A673 (cell line): Measurements from ENCODE around the gene CRACR2A. TPM values are rescaled to one million over a fixed set of nuclear protein-coding genes. Genes with fewer than 3 reads are reported as not detected.

Experiments
- BruUV-seq: library from RNA; stranded (reverse); fragments of 400-500 nt; replicated peaks from 2 replicates; lab custom pipeline; 2021; lab: Mats Ljungman, UMichigan
- CTCF ChIA-PET: fragments of 300-600 bp; sonication (Branson Sonifier 250); formaldehyde crosslinking; loops from one replicate; lab custom pipeline; 2022; ENCODE audit warnings: antibody characterized with exemption; lab: Charles Lee
- POLR2A ChIA-PET: fragments of 300-600 bp; sonication (Branson Sonifier 250); formaldehyde crosslinking; loops from one replicate; lab custom pipeline; 2022; ENCODE audit warnings: antibody characterized with exemption; ENCODE audit not compliant: low non-redundant PET; lab: Charles Lee
- DNase-seq: peaks from one replicate; pipeline ENCODE4 v3.0.0-alpha.2; 2015; ENCODE audit warnings: low spot score
- H3K27ac ChIP-seq: fragments of 200-600 bp; sonication (generic); 2 replicates; pipeline ENCODE4 v1.5.1; 2016; ENCODE audit warnings: mixed run types, low read depth, mild to moderate bottlenecking, mixed read lengths, antibody characterized with exemption, low read length; ENCODE audit not compliant: poor library complexity, severe bottlenecking
- H3K27me3 ChIP-seq: fragments of 200-600 bp; sonication (generic); replicated peaks from 2 replicates; pipeline ENCODE4 v1.6.1; 2017; ENCODE audit warnings: mixed run types, low read depth, mild to moderate bottlenecking, mixed read lengths, antibody characterized with exemption, low read length; ENCODE audit not compliant: insufficient read depth, poor library complexity
- H3K36me3 ChIP-seq: fragments of 200-600 bp; sonication (generic); 2 replicates; pipeline ENCODE4 v1.6.1; 2016; ENCODE audit warnings: mixed run types, mild to moderate bottlenecking, mixed read lengths, antibody characterized with exemption, low read length; ENCODE audit not compliant: insufficient read depth, poor library complexity, severe bottlenecking
- H3K4me1 ChIP-seq: fragments of 200-600 bp; sonication (generic); 2 replicates; pipeline ENCODE4 v1.6.1; 2017; ENCODE audit warnings: mixed run types, mild to moderate bottlenecking, mixed read lengths, antibody characterized with exemption, low read length; ENCODE audit not compliant: insufficient read depth, poor library complexity, severe bottlenecking
- H3K4me3 ChIP-seq: fragments of 200-600 bp; sonication (generic); 2 replicates; pipeline ENCODE4 v1.5.1; 2016; ENCODE audit warnings: low read depth, mixed run types, mild to moderate bottlenecking, mixed read lengths, low read length; ENCODE audit not compliant: poor library complexity, severe bottlenecking
- H3K9me3 ChIP-seq: fragments of 200-600 bp; sonication (generic); 2 replicates; pipeline ENCODE4 v1.6.1; 2016; ENCODE audit warnings: mixed run types, low read depth, mild to moderate bottlenecking, mixed read lengths, antibody characterized with exemption, low read length; ENCODE audit not compliant: poor library complexity, severe bottlenecking
- CTCF ChIP-seq: fragments of 300-800, 200-600 bp; sonication (generic); conservative IDR thresholded peaks from 2 replicates; pipeline ENCODE4 v1.5.1; 2017; ENCODE audit warnings: low read depth, mild to moderate bottlenecking, antibody characterized with exemption, low read length, moderate library complexity, mixed read lengths
- EZH2 ChIP-seq: fragments of 200-600 bp; sonication (generic); IDR thresholded peaks from 2 replicates; pipeline ENCODE4 v1.6.1; 2017; ENCODE audit warnings: borderline replicate concordance, low read depth, mild to moderate bottlenecking, mixed read lengths, antibody characterized with exemption, low read length; ENCODE audit not compliant: poor library complexity, severe bottlenecking
- intact Hi-C: fragments of 100-400 bp; cut with micrococcal nuclease; formaldehyde crosslinking; loops from one replicate; pipeline ENCODE4 v1.10.0; 2022; ENCODE audit not compliant: unreplicated experiment
- total RNA-seq: library from RNA; stranded (reverse); gene quantifications from 2 replicates; pipeline ENCODE4 v1.2.3, GENCODE V29; 2021

CRACR2A gene
- total RNA-seq, 1 experiment from 2014 or later, result 0.13 TPM

DNA sequence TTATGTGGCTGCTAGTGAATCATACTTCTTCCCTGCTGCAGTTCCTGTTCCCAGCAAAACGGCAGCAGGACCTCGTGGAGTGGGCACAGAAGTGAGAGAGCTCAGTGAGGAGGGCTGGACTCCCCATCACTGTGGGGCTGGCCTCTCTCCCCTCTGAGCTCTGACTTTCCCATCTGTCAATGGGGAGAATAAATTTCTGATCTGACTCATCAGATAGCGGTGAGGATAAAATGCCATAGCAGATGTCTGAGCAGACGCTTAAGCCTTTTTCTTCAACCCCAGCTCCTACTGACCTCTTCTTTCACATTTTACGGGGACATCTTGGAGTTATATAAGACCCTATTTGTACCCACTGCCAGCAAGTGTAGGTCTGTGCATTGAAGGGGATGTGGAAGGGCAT is 116.6 kb downstream of the CRACR2A start:
- H3K4me1 ChIP-seq, result no peaks in the 10 kb centered on the region
- ChIA-PET CTCF (no interaction called here), POLR2A (no interaction called here)
- H3K36me3 ChIP-seq, result no peaks in the 10 kb centered on the region
- BruUV-seq, result no TSS peak
- peaks cover 9% of the 10 kb centered on the region for H3K27me3 ChIP-seq
- no peaks in the 10 kb centered on the region for H3K9me3 ChIP-seq
- TF ChIP-seq EZH2 (no peak), CTCF (no peak)
- no peak for DNase-seq
- H3K27ac ChIP-seq, result no peak overlapping the region
- intact Hi-C loops, result no loop called here
- no peak overlapping the region for H3K4me3 ChIP-seq

DNA sequence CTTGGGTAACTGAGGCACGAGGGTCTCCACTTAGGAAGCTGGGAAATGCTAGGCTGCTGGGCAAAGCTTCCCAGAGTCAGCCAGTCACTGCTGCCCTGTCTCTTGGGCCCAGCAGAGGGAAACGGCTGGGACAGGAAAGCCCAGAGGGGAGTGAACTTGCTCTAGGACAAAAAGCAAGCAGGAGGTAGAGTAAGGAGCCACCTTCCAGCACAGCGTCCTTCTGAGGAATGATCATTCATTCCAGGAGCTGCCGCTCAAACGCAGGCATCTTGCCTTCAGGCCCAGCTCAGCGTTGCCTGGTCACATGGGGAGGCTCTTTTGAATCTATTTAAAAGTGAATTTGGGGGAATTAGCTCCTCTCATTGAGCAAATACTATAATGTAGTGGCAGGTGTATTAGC is 118.6 kb downstream of the CRACR2A start:
- Histone ChIP-seq H3K4me1 (no peaks in the 10 kb centered on the region), H3K36me3 (no peaks in the 10 kb centered on the region), H3K27ac (no peak overlapping the region), H3K27me3 (peaks cover 9% of the 10 kb centered on the region), H3K9me3 (no peaks in the 10 kb centered on the region), H3K4me3 (no peak overlapping the region)
- DNase-seq, result no peak
- CTCF ChIA-PET, result no interaction called here
- intact Hi-C loops, result no loop called here
- no TSS peak for BruUV-seq
- TF ChIP-seq CTCF (no peak), EZH2 (no peak)
- POLR2A ChIA-PET, result no interaction called here

GRCh38 chr12:3633396-3633795 is 119.5 kb downstream of the CRACR2A start:
- no peaks in the 10 kb centered on the region for H3K4me1 ChIP-seq
- H3K27me3 ChIP-seq, result peaks cover 9% of the 10 kb centered on the region
- ChIA-PET CTCF (no interaction called here), POLR2A (no interaction called here)
- no peaks in the 10 kb centered on the region for H3K36me3 ChIP-seq
- H3K4me3 ChIP-seq, result no peak overlapping the region
- BruUV-seq, result no TSS peak
- H3K27ac ChIP-seq, result no peak overlapping the region
- TF ChIP-seq EZH2 (no peak), CTCF (no peak)
- DNase-seq, result no peak
- intact Hi-C loops, result no loop called here
- no peaks in the 10 kb centered on the region for H3K9me3 ChIP-seq
